Right cardiac atrium (tissue), 5 donors: ENCODE measurements around the gene HPCAL1. TPM values are rescaled to one million over a fixed set of nuclear protein-coding genes. Genes with fewer than 3 reads are reported as not detected.

Source experiments
- ATAC-seq, 2 donors: fragments of 200-7000 bp; cut with Tn5 transposase; one replicate each; pipeline versions ENCODE4 v1.8.0 to v1.9.1; 2020; ENCODE audit warnings: moderate library complexity in 2 of 2, mild to moderate bottlenecking in 1 of 2
- DNase-seq, 3 donors: peaks; one replicate each; pipeline ENCODE4 v3.0.0-alpha.2; 2020
- H3K27ac ChIP-seq: one replicate; pipeline ENCODE4 v1.5.1; 2013; ENCODE audit warnings: mild to moderate bottlenecking, low read length, control low read depth, moderate library complexity
- H3K27me3 ChIP-seq: one replicate; pipeline ENCODE4 v1.6.1; 2013; ENCODE audit not compliant: control insufficient read depth, insufficient read depth
- H3K4me1 ChIP-seq: one replicate; pipeline ENCODE4 v1.6.1; 2013; ENCODE audit warnings: low read length; ENCODE audit not compliant: control insufficient read depth, insufficient read depth
- H3K4me3 ChIP-seq: one replicate; pipeline ENCODE4 v1.5.1; 2013; ENCODE audit warnings: low read length, control low read depth
- H3K9me3 ChIP-seq: one replicate; pipeline ENCODE4 v1.6.1; 2013; ENCODE audit warnings: low read length; ENCODE audit not compliant: control insufficient read depth
- WGBS: extraction: QIAGEN DNeasy Blood & Tissue Kit; methylation state at CpG from one replicate; pipeline ENCODE4 v1.1.7; 2013; 5-methylcytosine and 5-hydroxymethylcytosine counted together
- intact Hi-C, 4 donors: fragments of 100-400 bp; cut with DNase I; formaldehyde crosslinking; loops; one replicate each; pipeline versions ENCODE4 v1.11.0 to v1.14.0; 2022 to 2023
- polyA plus RNA-seq: library from polyadenylated mRNA; stranded (reverse); fragments of 200-250 nt; gene quantifications from one replicate; pipeline ENCODE4 v1.2.3, GENCODE V29; 2013
- total RNA-seq, 4 donors: library from RNA; stranded (reverse); fragmentation: NEBNext Ultra II Directional; extraction: Animal tissue kit (Norgen Biotek cat#: 25700); gene quantifications; one replicate each; pipeline ENCODE4 v1.2.1, GENCODE V29; 2021
- donor health status: healthy with polysubstance abuse.
- donor health status: DM: no; HTN: yes; CAD: no.
- donor health status: DM: no; HTN: no; CAD: no.
- donor health status: DM: no; HTN: yes; CAD: no; lungs with severe emphysema.
- donor health status: DM: yes; HTN: yes; CAD: no.

HPCAL1 gene
- total and polyA plus RNA-seq, 5 donors: 18.5 to 32.2 (median 25.1) TPM

DNA sequence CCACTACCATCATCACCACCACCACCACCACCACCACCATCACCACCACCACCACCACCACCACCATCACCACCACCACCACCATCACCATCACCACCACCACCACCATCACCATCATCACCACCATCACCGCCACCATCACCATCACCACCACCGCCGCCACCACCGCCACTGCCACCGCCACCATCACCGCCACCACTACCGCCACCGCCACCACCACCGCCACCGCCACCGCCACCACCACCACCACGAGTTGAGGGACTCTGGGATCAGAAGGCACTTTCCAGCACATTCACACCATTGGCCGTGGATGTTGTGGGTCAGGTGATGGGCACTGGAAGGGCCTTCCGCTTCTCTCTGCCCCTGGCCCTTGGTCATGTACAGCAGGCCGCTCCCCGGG, 96.7 kb downstream of the HPCAL1 start:
- ATAC-seq: no peak
- Histone ChIP-seq H3K4me3 (no peak overlapping the region), H3K4me1 (no peaks in the 10 kb centered on the region), H3K27ac (no peak overlapping the region), H3K9me3 (no peaks in the 10 kb centered on the region), H3K27me3 (no peaks in the 10 kb centered on the region)
- DNase-seq: peak in 1 of 3 donors; percentile 10
- intact Hi-C loops: no loop called here
- WGBS: 94% methylated on average over 16 of the region's 16 CpGs

- Histone ChIP-seq H3K9me3 (no peaks in the 10 kb centered on the region), H3K27ac (no peak overlapping the region), H3K27me3 (no peaks in the 10 kb centered on the region), H3K4me3 (no peak overlapping the region), H3K4me1 (no peaks in the 10 kb centered on the region)
- peak in 1 of 3 donors; percentile 50 for DNase-seq
- WGBS: 92% methylated on average over 14 of the region's 14 CpGs
- intact Hi-C loops: loop anchor here in 1 of 4 donors (10.0 kb wide), 1 partner anchor 95 kb away; the partner anchor contains the start of gene HPCAL1
- no peak for ATAC-seq
Measured at GRCh38 chr2:10400002-10400401, 97.3 kb downstream of the HPCAL1 start.

DNA sequence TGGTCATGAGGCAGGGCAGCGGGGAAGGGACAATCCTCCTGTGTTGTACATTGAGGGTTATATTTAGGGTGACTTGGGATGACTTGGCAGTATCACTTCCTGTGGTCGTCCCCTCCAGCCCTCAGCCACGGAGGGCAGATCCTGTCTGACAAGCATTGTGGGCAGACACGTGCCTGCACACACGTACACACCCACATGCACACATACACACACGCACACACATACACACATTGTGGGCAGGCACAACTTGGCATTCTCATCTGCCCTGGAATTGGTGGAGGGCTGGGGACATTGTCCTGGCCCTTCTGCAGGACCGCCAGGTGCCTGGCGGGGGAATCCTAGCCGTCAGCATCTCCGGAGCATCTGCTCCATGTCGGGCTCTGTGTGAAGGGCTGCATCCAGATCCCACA, 97.9 kb downstream of the HPCAL1 start:
- H3K4me1 ChIP-seq: peaks cover 5% of the 10 kb centered on the region
- peak overlapping the region; percentile 30 for H3K27ac ChIP-seq
- intact Hi-C loops: loop anchor here in 1 of 4 donors (10.0 kb wide), 1 partner anchor 96 kb away; the partner anchor contains the start of gene HPCAL1
- ATAC-seq (peak; percentile 9 to 11), DNase-seq (peak in 2 of 3 donors; percentile 72 to 80)
- H3K4me3 ChIP-seq: no peak overlapping the region
- no peaks in the 10 kb centered on the region for H3K9me3 ChIP-seq
- WGBS: 67% methylated on average over 11 of the region's 11 CpGs
- H3K27me3 ChIP-seq: no peaks in the 10 kb centered on the region

DNA sequence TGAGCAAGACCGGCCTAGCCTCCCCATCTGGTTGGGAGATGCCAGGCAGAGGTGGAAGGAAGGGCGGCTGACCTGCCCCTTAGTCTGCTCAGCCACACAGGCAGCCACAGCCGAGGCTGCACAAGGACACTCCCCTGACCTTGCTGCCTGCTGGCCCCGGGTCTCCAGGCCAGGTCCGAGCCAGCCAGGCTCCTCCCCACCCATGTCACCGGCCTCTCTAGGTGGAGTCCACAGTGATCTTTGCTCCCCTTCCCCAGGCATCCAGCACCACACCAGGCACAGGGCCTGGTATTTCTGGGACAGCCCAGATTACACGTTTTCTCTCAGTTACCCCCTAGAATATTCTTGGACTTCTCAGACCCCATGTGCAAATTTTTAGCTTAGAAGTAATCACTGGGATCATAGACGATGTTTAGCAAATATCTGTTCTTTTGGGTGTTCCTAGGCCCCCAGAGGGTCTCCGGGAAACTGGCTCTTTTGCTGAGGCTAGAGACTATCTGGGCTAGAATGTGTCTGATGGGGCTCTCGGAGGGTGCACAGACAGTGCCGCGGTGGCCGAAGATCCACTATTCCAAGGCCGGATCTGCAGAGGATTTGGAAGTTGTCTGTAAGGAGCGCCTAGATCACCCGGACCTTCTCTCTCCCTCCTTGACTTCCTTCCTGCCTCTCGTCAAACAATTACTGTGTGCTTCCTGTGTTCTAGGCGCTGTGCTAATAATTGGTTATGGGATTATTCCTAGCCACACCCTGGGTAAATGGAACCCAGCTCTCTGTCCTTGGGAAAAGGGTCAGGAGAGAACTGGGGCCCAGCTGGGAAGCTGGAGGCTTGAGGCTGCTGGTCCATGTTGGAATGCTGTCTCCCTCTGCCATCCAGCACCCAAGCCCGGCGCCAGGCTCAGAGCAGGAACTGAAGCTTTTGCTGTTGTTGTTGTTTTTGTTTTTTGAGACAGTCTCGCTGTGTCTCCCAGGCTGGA, 98.6 kb downstream of the HPCAL1 start:
- 70% methylated on average over 21 of the region's 21 CpGs for WGBS
- intact Hi-C loops: loop anchor here in 1 of 4 donors (10.0 kb wide), 1 partner anchor 96 kb away; the partner anchor contains the start of gene HPCAL1
- DNase-seq: peak in 1 of 3 donors; percentile 43
- Histone ChIP-seq H3K27me3 (no peaks in the 10 kb centered on the region), H3K4me3 (no peak overlapping the region), H3K4me1 (peaks cover 12% of the 10 kb centered on the region), H3K9me3 (no peaks in the 10 kb centered on the region), H3K27ac (peak overlapping the region; percentile 53)
- ATAC-seq: peak; percentile 2 to 46

GRCh38 chr2:10402062-10402585, 99.4 kb downstream of the HPCAL1 start:
- no peaks in the 10 kb centered on the region for H3K27me3 ChIP-seq
- peak in 1 of 3 donors; percentile 14 for DNase-seq
- intact Hi-C loops: loop anchor here in 1 of 4 donors (10.0 kb wide), 1 partner anchor 97 kb away; the partner anchor contains the start of gene HPCAL1
- H3K4me3 ChIP-seq: no peak overlapping the region
- peaks cover 15% of the 10 kb centered on the region for H3K4me1 ChIP-seq
- 81% methylated on average over 14 of the region's 14 CpGs for WGBS
- H3K9me3 ChIP-seq: no peaks in the 10 kb centered on the region
- no peak for ATAC-seq
- H3K27ac ChIP-seq: no peak overlapping the region

DNA sequence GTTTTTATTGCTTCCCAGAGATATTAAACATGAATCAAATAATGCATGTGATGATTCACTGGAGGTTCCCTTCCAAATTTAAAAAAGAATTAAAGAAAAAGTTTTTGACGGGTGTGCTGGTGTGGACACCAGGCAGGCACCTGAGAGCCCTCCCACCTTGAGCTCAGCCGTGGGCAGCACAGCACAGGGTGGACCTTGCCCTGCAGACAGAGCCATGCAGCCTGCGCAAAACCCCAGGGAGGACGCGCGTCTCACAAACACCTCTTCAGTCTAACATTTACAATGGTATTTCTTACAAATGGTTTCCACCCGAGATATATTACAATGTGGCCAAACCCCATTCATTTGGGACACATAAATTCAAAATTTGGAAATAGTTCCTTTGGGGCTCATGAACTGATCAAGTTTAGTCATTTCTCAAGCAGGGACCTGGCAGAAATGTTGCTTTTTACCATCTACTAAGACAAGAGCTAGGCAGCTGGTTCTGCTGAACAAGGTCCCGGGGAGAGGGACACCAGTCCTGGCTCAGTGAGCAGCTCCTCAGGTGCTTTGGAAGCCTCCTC, 100.0 kb downstream of the HPCAL1 start:
- Histone ChIP-seq H3K27me3 (no peaks in the 10 kb centered on the region), H3K4me1 (peaks cover 18% of the 10 kb centered on the region), H3K9me3 (no peaks in the 10 kb centered on the region), H3K27ac (no peak overlapping the region), H3K4me3 (no peak overlapping the region)
- intact Hi-C loops: loop anchor here in 1 of 4 donors (10.0 kb wide), 1 partner anchor 98 kb away; the partner anchor contains the start of gene HPCAL1
- 88% methylated on average over 8 of the region's 8 CpGs for WGBS
- ATAC-seq: no peak
- peak in 1 of 3 donors; percentile 6 for DNase-seq

GRCh38 chr2:10404324-10405143, 101.8 kb downstream of the HPCAL1 start:
- Histone ChIP-seq H3K27me3 (no peaks in the 10 kb centered on the region), H3K9me3 (no peaks in the 10 kb centered on the region), H3K27ac (peak overlapping the region; percentile 1), H3K4me1 (peaks cover 20% of the 10 kb centered on the region), H3K4me3 (no peak overlapping the region)
- intact Hi-C loops: loop anchor here in 2 of 4 donors (5.0 to 10.0 kb wide), 4 partner anchors 97 to 277 kb away; partner anchors contain the start of gene HPCAL1 (in 1 of the 2)
- DNase-seq (no peak), ATAC-seq (no peak)
- 70% methylated on average over 20 of the region's 20 CpGs for WGBS

DNA sequence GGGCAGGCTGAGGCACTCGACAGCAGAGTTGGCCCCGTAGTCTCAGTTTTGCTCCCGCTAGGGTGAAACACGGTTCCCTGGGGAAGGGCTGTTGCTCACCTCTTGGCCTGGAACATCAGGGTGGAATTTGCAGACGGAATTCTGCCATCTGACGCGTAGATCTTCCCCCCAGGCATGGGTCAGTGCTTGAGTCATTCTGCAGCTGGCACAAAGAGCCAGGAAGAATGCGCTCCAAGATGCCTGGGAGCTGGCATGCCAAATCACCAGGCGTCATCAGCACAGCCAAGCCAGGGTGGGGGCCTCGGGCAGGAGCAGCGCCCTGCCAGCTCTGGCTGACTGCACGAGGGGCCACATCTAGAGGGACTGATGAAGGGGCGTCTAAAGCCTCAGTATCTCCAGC, 102.7 kb downstream of the HPCAL1 start:
- Histone ChIP-seq H3K4me3 (no peak overlapping the region), H3K27ac (peak overlapping the region; percentile 1), H3K4me1 (peaks cover 20% of the 10 kb centered on the region), H3K9me3 (no peaks in the 10 kb centered on the region), H3K27me3 (no peaks in the 10 kb centered on the region)
- peak; percentile 46 to 63 for ATAC-seq
- intact Hi-C loops: loop anchor here in 2 of 4 donors (5.0 to 10.0 kb wide), 4 partner anchors 98 to 278 kb away; partner anchors contain the start of gene HPCAL1 (in 1 of the 2)
- DNase-seq: peak; percentile 68 to 71 (median 68)
- WGBS: 62% methylated on average over 13 of the region's 13 CpGs

- Histone ChIP-seq H3K4me3 (no peak overlapping the region), H3K27me3 (no peaks in the 10 kb centered on the region), H3K4me1 (peaks cover 20% of the 10 kb centered on the region), H3K9me3 (no peaks in the 10 kb centered on the region), H3K27ac (peak overlapping the region; percentile 11)
- intact Hi-C loops: loop anchor here in 2 of 4 donors (5.0 to 10.0 kb wide), 4 partner anchors 99 to 279 kb away; partner anchors contain the start of gene HPCAL1 (in 1 of the 2)
- DNase-seq: no peak
- 81% methylated on average over 10 of the region's 10 CpGs for WGBS
- peak; percentile 8 to 44 for ATAC-seq
Measured at GRCh38 chr2:10406016-10406415, 103.3 kb downstream of the HPCAL1 start.
